ENCODE results near the gene C11orf87. TPM values are rescaled to one million over a fixed set of nuclear protein-coding genes. Genes with fewer than 3 reads are reported as not detected.

Gene C11orf87
- total and polyA plus RNA-seq, 2 of the 8 experiments (the other 6 are each of a cell fraction or from before 2014, with no cell fraction given) = 0.22 to 0.32 TPM

- Histone ChIP-seq H3K9me3 (ENCODE audit: insufficient read depth in 2 of 2, low read depth in 1 of 2, low read length in 1 of 2) (no peaks in the 10 kb centered on the region), H3K27me3 (replicated peaks in 1 of 4; ENCODE audit: control insufficient read depth in 3 of 4, extremely low read depth in 1 of 4, insufficient read depth in 3 of 4, low read length in 3 of 4) (no peaks in the 10 kb centered on the region), H3K36me3 (ENCODE audit: control insufficient read depth in 2 of 4, insufficient read depth in 4 of 4, low read length in 3 of 4) (no peaks in the 10 kb centered on the region), H3K27ac (ENCODE audit: low read depth, low read length) (no peak overlapping the region), H2AFZ (ENCODE audit: low read length) (no peak overlapping the region), H3K79me1 (ENCODE audit: low read depth, low read length) (no peaks in the 10 kb centered on the region), H3K4ac (replicated peaks; ENCODE audit: insufficient read length, low read depth, low read length) (no peak overlapping the region), H2BK120ac (replicated peaks; ENCODE audit: low read depth, low read length) (no peak overlapping the region), H3K4me1 (replicated peaks in 1 of 4; ENCODE audit: control insufficient read depth in 3 of 4, insufficient read depth in 4 of 4, low read length in 3 of 4) (no peaks in the 10 kb centered on the region), H2BK12ac (ENCODE audit: low read depth, low read length) (no peak overlapping the region), H3K79me2 (ENCODE audit: control insufficient read depth in 1 of 2, insufficient read depth in 2 of 2, low read length in 2 of 2) (no peaks in the 10 kb centered on the region), H3K23ac (ENCODE audit: insufficient read length) (no peak overlapping the region), H2AK5ac (ENCODE audit: low read depth, low read length) (no peak overlapping the region), H3K4me2 (ENCODE audit: insufficient read depth in 1 of 2, low read depth in 2 of 2, low read length in 2 of 2) (no peak overlapping the region), H3K18ac (ENCODE audit: extremely low read depth, low read length) (no peak overlapping the region), H3K9ac (replicated peaks in 1 of 4; ENCODE audit: extremely low read depth in 1 of 4, low read depth in 3 of 4, low read length in 3 of 4) (no peak overlapping the region), H3K4me3 (ENCODE audit: extremely low read depth in 1 of 4, insufficient read depth in 2 of 4, low read depth in 3 of 4, low read length in 4 of 4) (no peak overlapping the region), H4K5ac (ENCODE audit: insufficient read length, low read depth, low read length) (no peak overlapping the region), H3K23me2 (ENCODE audit: low read depth, low read length) (no peaks in the 10 kb centered on the region), H4K91ac (replicated peaks; ENCODE audit: insufficient read length, low read length) (no peak overlapping the region), H3K56ac (replicated peaks; ENCODE audit: insufficient read length, low read depth, low read length) (no peak overlapping the region), H3K14ac (ENCODE audit: insufficient read length) (no peak overlapping the region), H4K20me1 (replicated peaks in 1 of 2; ENCODE audit: control insufficient read depth in 1 of 2, insufficient read depth in 2 of 2, low read length in 2 of 2) (no peaks in the 10 kb centered on the region), H2BK5ac (ENCODE audit: low read depth, low read length) (no peak overlapping the region), H2BK15ac (ENCODE audit: low read length) (no peak overlapping the region), H2BK20ac (ENCODE audit: low read length) (no peak overlapping the region), H4K8ac (ENCODE audit: extremely low read depth, insufficient read depth, low read length) (no peak overlapping the region)
- ChIA-PET POLR2A (ENCODE audit: partially characterized antibody) (no interaction called here), CTCF (ENCODE audit: partially characterized antibody) (interaction anchor here (0.5 kb wide), 1 partner anchor 465 kb away, joined by 3 read pairs; no protein-coding TSS in a partner anchor)
- DNase-seq (ENCODE audit: low read depth in 1 of 2, low spot score in 2 of 2) (no peak), FAIRE-seq (no peak)
- WGBS, 2 experiments (ENCODE audit: extremely low coverage in 1 of 2, insufficient coverage in 1 of 2, insufficient read length in 1 of 2, insufficient replicate concordance in 2 of 2, low coverage in 1 of 2, low lambda C conversion rate in 2 of 2, missing lambda C conversion rate in 1 of 2) = 94% methylated on average over 2 of the region's 2 CpGs; no CpG with 5 or more reads in 1 of the 2 experiments
- TF ChIP-seq SIRT6 (IDR thresholded peaks at IDR 0.05; ENCODE audit: low read length) = no peak
- no peak for TF ChIP-seq GTF2F1 (IDR thresholded peaks at IDR 0.05; ENCODE audit: borderline replicate concordance, low read depth, low read length)
- no peak for TF ChIP-seq EZH2 (IDR thresholded peaks at IDR 0.05; ENCODE audit: low read depth, low read length, severe bottlenecking)
- TF ChIP-seq TBP (IDR thresholded peaks at IDR 0.05; ENCODE audit: low read depth, low read length) = no peak
- TF ChIP-seq TEAD4 (IDR thresholded peaks at IDR 0.05; ENCODE audit: low read depth, low read length) = no peak
- TF ChIP-seq TCF12 (IDR thresholded peaks at IDR 0.05; ENCODE audit: low read depth, low read length) = no peak
- no peak for TF ChIP-seq BRCA1 (IDR thresholded peaks at IDR 0.05; ENCODE audit: low read depth, low read length)
These were observed 32.9 kb downstream of the C11orf87 start for GRCh38 chr11:109454857-109455256.

All from H1 (cell line).